ENCODE data around the gene SMYD1.

DNA sequence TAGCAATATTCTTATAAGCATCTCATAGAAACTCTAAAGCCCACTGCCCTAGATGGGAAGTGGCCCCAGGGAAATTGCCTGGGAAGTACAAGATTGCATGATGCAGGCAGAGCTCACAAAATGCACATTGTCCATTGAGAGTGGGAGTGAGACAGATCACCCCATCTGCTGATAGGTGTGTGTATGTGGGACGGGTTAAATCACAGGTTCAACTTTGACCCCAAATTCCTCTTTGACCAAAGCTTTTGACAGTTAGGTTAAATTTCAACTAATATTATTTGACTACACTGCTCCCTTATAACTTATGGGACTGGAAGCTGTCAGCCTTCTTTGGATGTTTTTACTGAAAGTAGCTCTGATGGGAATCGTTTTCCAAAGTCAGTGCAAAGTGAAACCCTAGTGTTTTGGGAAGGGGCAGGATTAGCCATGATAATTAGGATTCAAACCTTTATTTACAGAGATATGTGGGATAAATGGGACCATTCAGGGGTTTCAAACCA lies 71.6 kb downstream of the SMYD1 start:
- TF ChIP-seq CTCF (IDR thresholded peaks at IDR 0.05; ENCODE audit: poor library complexity, severe bottlenecking) (no peak), POLR2AphosphoS5 (IDR thresholded peaks at IDR 0.05) (no peak), EZH2 (IDR thresholded peaks at IDR 0.05; ENCODE audit: borderline replicate concordance, insufficient read depth, low read length, poor library complexity, severe bottlenecking) (no peak), RAD21 (conservative IDR thresholded peaks at IDR 0.05) (no peak), TAF1 (IDR thresholded peaks at IDR 0.05; ENCODE audit: low read depth) (no peak)
- TF ChIP-seq, protein P1, sequence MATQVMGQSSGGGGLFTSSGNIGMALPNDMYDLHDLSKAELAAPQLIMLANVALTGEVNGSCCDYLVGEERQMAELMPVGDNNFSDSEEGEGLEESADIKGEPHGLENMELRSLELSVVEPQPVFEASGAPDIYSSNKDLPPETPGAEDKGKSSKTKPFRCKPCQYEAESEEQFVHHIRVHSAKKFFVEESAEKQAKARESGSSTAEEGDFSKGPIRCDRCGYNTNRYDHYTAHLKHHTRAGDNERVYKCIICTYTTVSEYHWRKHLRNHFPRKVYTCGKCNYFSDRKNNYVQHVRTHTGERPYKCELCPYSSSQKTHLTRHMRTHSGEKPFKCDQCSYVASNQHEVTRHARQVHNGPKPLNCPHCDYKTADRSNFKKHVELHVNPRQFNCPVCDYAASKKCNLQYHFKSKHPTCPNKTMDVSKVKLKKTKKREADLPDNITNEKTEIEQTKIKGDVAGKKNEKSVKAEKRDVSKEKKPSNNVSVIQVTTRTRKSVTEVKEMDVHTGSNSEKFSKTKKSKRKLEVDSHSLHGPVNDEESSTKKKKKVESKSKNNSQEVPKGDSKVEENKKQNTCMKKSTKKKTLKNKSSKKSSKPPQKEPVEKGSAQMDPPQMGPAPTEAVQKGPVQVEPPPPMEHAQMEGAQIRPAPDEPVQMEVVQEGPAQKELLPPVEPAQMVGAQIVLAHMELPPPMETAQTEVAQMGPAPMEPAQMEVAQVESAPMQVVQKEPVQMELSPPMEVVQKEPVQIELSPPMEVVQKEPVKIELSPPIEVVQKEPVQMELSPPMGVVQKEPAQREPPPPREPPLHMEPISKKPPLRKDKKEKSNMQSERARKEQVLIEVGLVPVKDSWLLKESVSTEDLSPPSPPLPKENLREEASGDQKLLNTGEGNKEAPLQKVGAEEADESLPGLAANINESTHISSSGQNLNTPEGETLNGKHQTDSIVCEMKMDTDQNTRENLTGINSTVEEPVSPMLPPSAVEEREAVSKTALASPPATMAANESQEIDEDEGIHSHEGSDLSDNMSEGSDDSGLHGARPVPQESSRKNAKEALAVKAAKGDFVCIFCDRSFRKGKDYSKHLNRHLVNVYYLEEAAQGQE (IDR thresholded peaks at IDR 0.05; ENCODE audit: borderline replicate concordance): no peak

Data from neural cell (in vitro differentiated cells).